CD4-positive, alpha-beta T cell treated with Interleukin-15 for 1 hour (primary cell): ENCODE measurements around the gene MGRN1.

ENCODE experiments used
- DNase-seq: peaks from one replicate; pipeline ENCODE4 v3.0.0-alpha.2; 2020

Gene MGRN1

DNA sequence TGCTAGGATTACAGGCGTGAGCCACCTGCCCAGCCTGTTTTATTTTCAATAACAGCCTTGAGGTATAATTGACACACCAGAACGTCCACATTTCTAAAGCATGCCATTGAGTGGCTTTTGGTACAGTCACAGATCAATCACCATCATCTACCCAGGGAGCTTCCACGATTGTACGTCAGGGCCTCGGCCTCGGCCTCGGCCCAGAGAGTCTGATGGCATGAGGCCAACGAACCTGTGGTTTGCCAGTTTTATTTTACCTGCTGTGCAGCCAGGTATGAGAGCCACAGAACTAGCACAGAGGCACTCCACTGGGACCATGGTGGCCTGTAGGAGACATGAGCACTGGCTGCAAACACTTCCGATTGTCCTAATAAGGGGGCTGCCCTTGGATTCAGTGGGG lies 18.3 kb upstream of the MGRN1 start:
- DNase-seq, result no peak

DNA sequence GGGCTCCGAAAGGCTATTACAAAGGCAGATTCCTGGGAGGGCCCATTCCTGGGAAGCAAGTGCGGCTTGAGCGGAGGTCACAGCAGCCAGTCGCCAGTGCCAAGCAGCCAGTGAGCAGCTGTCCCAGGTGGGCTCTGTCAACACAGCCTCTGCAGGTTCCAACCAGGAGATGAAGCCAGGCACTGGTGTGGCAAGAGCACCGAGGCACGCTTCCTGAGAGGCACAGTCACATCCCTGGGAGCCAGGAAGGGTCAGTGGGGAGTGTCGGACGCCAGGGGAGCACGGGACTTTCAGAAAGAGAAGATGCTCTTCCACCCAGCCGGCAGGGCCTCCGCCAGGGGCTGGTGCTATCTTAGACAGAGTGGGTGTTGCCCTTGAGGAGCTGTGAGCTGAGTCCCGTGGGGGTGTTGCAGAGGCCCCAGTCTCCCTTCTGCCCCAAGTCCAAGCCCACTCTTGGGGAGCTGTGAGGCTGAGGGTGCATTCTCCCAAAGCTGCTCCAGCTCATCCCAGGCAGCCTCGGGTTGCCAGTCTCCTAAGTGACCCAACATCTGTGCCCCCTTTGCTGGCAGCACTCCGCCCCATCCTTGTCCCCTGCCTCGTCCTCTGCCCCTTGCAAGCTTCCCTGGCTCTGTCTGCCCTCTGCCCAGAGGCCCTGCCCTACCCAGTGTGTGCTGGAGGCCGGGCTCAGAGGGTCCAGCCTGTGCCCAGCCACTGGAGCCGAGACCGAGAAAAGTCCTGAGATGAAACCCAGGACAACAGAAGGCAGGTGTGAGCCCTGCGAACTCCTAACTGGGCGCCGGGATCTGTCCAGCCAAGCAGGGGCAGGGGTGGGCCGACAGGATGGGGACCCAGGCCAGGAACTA lies 16.6 kb upstream of the MGRN1 start:
- no peak for DNase-seq

DNA sequence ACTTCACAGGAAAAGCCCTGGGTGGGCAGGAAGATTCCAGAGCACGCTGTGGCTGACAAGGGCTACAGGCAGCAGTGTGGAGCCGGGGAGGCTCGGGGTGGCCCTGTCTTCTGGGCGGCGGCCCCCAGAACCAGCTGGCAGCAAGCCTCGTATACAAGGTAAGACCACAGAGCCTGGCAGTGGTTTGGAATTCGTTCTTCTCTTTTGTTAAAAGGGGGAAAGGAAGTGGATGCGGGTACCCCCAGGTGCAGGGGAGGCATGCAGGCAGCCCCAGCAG lies 16.0 kb upstream of the MGRN1 start:
- no peak for DNase-seq

DNA sequence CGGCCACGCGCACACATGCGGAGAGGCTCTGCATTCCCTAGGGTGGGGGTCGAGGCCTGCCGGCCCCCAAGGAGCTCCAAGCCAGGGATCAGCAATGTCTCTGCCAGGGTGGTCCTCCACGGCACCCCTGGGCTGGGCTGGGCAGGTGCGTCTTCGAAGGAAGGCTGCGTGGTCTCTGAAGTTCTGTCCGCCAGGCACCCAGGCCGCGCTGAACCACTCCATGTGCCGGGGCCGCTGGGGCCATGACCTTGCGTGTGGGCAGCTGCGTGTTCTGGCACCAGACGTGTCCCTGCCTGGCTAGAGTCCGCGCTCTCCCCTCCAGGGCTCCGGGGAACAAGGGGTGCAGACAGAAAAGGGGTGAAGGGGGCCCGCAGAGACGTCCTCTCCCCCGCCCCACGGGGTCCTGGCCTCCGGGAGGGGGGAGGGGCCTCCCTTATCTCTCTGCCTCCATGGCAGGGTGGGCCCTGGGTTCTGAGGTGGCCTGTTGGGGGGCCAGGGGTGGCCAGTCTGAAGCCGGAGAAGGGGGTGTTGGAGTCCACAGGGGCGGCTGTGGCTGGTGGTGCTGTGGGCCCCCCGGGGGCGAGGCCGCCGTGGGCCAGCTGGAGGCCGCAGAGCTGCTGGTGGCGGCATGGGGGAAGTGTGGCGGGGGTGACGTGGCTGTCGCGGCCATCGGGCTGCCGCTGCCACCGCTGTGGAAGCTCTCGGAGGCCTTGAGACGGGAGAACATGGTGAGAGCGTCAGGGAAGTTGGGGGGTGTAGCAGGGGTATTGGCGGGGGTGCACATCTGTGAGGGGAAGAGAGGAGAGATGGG lies 15.2 kb upstream of the MGRN1 start:
- DNase-seq, result no peak

DNA sequence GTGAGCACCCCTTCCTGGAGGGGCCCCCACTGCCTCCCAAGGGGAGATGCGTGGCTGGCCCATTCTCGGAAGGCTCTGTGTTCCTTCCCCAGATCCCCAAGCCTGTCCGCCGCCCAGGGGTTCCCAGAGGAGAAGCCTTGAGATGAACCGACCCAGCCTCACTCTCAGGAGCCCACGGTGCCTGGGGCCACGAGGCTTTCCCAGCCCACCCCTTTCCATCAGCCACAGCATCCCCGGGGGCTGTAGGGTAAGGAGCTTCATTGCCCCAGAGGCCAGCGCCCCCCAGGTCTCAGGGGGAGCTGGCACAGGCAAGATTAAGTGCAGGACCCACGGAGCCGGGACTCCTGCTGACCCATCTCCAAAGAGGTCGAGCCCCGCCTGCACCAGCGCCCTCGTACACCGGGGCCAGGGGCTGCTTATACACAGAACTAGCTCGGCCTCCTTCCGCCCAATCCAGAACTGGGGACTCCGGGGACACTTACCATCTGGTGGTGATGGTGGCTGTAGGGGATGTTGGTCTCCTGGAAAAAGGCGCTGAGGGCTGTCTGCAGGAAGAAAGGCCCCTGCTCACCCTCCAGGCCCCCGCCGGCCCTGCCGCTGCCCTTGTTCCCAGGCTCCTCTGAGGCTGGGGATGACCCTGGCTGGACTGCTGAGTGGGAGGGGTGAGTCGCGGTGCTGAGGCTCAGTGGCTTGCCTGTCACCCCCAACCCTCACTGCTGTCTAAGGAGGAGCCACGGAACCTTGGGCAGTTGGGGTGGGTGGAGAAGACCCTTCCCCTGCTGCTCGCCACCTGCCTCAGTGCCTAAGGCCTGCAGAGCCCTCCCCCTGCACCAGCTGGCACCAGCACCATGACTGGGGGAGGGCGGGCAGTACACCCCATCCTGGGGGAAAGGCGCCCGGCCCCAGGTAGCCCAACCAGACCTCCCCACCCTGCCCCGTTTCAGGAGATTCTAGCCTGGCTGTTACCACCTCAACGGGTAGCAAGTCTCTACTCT lies 14.3 kb upstream of the MGRN1 start:
- DNase-seq, result no peak

DNA sequence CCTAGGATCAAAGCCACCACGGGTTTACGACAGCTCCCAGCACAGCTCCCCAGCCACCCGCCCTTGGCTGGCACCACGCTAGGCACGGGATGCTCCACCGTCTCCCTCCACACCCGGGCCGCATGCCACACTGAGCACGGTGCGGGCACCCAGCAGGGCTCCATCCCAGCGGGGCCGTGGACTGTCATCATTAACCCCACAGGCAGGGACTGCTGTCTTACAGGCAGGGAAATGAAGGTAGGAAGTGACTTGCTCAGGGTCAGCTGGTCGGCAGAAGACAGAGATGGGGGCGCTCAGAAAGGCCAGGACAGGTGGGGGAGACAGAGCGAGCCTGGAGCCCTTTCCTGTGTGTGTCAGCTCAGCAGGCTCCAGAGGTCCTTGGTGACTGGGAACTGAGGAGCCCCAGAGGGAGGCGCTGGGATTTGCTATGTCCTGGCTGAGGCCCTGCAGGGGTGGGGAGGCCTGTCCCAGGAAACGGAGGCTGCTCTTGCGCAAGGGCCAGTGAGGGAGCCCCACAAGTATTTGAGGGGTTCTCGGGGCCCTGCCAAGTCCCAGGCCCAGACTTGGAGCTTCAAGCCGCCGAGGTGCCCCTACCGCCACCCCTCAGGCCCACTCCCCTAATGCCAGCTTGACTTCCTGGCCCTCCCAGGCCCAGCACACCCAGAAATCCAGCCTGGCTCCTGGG lies 13.1 kb upstream of the MGRN1 start:
- no peak for DNase-seq

DNA sequence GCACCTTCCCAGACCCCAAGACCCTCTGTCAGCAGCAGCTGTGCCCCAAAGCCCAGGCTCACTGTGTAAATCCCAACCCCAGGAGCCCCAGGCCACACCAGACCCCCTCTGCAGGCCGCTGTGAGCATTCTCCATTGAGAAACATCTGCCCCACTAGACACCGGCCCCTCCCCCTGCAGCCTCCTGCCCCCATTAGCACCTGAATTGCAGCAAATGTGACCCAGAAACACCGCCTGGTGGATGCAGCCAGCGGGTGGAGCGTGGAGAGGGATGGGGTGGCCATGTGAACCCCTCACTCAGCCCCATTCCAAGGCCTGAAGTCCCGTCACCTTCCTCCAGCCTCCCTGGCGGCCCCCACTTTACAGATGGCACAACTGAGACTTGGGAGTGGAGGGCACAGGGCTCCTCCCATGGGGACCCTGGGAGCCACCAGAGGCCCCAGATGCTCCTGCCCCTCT lies 12.1 kb upstream of the MGRN1 start:
- no peak for DNase-seq

DNA sequence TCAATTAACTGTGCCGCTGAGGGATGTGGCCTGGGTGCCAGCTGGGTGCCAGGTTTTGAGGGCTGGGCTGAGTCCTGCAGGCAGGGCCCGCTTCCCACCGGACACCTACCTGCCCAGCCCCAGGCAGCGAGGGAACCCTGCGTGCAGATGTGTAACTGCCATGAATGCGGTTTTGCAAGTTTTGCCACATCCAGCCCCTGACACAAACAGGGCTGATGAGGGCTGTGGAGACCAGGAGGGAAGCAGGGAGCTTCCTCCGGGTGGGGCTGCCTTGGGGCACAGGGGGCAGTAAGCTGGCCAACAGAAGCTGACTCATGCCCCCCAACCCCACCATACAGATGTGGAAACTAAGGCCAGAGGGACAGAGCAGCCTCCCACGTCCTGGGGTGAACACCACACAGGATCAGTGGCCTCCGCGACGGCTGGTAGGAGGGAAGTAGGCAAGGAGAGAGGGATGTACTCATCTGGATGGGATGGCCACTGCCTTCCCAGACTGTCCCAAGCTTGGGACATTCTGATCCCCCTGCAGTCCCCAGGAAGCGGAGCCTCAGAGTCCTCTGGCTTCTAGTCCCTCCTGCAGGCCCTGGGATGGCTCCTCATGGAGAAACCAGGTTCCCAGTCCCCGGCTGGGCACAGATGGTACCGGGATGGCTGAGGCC lies 11.5 kb upstream of the MGRN1 start:
- DNase-seq, result no peak

DNA sequence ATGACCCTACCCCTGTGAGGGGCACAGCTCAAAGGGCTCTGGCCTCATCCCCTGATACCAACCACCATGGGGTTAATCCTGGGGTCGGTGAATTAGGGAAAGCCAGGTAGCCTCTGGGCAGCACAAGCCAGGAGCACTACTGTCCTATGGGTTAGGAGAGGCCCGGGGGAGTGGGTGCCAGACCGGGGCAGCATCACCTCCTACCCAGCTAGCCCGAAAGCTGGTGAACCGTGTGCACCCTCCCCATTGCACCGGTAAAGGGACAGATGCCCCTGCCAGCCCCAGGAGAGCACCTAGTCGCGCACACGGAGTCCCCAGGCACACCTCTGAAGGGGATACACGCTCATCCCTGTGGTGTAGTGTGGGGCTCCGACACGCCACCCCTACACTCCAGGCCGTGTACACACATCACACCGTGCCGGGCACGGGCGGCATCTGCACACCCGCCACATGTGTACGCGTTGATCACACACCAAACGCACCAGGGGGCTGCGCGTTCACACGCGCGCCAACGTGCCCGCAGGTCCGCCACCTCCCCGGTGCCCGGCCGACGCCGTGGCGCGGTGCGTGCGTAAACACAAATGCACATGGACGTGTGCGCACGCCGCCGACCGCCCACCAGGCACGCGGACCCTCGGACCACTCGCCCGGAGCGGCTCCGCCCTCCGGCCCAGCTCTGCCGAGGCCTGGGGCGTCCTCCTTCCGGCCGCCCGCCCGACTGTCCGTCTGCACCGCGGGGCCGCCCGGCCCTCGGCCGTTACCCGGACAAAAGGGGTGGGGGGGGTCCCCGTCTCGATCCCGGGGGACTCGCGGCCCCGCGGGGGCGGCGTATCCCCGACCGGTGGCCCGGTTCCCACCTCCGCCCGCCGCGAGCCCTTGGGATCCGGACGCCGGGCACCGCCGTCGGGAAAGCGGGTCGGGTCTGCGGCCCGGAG lies 10.7 kb upstream of the MGRN1 start:
- DNase-seq, result peak; percentile 24

DNA sequence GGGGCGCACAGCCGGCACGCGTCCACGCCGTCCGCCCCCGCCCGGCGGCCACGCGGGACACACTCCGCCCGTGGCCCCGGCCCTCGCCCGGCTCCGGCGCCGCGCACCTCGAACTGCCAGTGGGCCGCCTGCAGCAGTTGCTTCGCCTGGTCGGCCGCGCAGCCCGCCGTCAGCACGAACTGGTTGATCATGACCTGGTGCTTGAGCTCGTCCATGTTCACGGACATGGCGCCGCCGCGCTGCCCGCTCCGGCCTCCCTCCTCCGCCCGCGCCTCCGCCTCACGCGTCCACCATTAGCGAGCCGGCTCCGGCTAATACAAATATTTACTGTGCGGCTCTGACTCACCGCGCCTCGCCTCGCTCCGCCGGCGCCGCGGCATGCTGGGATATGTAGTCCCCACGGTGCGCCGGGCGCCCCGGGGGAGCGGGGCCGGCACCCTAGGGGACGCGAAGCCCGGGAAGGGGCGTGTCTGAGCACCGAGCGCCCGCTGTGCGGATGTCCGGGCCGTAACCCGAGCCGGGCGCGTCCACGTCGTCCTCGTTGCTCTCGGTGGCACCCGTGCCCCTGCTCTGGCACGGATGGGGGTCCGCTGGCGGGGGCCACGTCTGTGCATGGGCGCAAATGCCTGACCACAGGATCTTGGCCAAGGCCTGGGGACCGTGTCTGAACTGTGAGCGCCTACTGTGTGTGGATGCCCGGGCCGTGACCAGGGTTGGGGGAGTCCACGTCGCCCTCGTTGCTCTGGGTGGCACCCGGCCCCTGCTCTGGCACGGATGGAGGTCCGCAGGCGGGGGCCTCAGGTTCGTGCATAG lies 9.8 kb upstream of the MGRN1 start, which contains the start of gene UBALD1:
Gene UBALD1 (minus strand): TSS at position 318 of the 813 bp plus-strand sequence. CDS start 91 bp downstream, at position 227.
- peak; percentile 83 for DNase-seq

DNA sequence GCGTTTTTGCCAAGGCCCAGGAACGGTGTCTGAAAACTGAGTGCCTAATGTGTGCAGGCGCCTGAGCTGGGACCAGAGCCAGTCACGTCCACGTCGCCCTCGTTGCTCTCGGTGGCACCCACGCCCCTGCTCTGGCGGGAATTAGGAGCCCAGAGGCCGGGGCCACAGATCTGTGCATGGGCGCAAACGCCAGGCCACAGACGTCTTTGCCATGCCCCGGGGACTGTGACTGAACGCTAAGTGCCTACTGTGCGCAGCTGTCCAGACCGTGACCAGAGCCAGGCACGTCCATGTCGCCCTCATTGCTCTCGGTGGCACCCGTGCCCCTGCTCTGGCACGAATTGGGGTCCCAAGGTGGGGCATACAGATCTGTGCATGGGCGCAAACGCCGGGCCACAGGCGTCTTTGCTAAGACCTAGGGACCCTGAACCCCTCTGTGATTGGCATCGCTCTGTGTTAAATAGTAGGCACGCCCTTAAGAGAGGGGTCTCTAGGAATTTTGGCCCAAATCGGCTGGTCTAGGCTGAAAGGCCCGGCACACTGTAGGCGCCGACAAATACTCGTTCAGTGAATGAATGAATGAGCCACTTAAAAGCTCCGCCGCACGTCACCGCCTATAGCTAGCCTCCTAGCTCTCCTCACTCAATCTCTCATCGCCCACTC lies 9.1 kb upstream of the MGRN1 start:
- DNase-seq, result no peak

DNA sequence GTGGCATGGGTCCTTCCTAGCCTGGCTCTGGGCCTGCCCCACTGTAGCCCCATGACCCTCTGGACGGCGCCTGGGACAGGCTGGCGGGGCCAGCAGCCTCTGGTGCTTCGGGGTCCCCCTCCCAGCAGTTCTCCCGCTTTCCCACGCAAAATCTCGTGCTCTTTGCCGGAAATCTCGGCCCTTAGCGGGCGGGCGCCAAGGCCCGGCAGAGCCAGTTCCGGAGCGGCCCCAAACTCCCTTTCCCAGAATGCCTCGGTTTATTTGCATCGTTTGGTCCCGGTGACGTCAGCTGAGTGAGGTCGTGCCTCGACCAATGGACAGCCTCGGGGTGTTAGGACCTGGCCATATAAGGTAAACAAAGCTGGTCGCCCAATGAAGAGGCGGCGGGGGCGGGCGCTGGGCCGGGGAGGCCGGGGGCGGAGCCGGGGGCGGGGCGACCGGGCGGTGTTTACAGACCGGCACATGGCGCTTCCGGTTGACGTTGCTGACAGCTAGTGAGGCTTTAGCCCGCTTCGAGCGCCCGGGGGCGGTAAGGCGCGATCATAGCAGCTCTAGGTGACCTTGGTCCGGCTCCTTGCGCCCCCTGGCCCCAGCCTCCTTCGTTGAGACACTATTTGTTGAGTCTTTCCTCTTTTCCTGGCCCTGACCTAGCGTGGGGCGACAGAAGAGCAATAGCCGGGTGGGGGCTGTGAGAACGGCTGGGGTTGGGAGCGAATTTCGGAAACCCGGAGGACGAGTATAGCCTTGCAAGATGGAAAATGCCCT lies 8.4 kb upstream of the MGRN1 start:
- DNase-seq, result peak; percentile 100

DNA sequence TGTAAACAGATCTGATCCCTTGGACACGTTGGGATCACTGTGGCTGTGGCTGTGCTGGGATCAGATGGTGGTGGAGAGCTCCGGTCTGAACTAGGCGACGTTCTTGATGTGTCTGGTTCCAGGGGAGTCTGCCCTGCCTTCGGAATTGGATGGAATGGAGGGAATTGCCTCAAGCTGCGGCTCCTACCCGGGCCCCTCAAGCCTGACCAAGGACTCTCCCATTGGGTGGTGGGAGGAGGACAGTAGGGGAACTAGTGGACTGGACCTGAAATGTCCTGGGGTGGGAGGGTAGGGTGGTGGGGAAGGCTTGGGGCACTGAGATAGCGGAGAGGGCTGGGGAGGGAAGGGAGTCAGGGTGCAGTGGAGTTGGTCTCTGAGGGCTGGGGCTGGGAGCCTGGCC lies 6.7 kb upstream of the MGRN1 start:
- DNase-seq, result no peak

DNA sequence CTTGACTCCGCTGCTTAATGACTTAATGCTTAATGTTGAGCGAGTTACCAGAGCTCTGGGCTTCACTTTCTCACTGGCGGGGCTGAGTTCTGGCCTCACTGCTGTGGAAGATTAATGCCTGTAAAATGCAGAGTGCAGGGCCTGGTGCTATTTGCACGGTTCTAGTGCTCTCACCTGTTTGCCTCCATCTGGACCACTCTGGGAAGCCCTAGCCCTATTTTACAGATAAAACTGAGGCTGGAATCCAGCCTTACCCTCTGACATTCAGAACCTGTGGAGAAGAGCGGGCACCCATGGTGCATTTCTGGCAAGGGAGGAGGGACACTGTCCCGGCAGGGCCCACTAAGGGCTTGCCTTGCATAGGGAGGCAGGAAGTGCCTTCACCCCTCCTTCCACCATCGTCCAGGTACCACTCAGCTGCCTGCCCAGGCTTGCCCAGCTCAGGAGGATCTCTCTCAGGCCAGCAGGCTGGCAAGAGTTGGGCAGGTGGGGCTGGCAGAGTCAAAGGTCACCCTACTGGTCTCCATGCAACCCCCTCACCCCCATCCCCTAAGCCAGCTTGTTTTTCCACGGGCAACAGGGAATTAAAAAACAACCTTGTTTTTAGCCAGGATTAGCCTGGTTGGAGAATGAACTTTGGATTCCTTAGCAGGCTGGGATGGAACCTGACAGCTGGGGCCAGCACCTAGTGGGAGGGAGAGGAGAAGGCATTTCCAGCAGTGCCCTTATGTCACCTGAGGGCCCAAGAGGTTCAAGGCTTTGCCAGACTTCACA lies 5.8 kb upstream of the MGRN1 start:
- no peak for DNase-seq

DNA sequence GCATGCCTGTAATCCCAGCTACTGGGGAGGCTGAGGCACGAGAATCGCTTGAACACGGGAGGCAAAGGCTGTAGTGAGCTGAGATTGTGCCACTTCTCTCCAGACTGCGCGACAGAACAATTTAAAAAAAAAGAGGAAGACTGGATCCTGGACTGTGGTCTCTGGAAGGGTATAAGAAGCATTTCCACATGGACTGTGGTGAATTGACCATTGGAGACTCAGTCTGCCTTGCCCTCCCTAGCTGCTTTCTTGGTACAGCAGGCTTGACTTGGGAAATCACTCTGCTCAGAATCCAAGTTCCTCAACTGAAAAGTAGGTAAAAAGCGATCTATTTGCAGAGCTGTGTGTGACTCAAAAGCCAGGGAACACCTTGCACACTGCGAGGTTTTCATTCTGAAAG lies 1.0 kb upstream of the MGRN1 start:
- no peak for DNase-seq

DNA sequence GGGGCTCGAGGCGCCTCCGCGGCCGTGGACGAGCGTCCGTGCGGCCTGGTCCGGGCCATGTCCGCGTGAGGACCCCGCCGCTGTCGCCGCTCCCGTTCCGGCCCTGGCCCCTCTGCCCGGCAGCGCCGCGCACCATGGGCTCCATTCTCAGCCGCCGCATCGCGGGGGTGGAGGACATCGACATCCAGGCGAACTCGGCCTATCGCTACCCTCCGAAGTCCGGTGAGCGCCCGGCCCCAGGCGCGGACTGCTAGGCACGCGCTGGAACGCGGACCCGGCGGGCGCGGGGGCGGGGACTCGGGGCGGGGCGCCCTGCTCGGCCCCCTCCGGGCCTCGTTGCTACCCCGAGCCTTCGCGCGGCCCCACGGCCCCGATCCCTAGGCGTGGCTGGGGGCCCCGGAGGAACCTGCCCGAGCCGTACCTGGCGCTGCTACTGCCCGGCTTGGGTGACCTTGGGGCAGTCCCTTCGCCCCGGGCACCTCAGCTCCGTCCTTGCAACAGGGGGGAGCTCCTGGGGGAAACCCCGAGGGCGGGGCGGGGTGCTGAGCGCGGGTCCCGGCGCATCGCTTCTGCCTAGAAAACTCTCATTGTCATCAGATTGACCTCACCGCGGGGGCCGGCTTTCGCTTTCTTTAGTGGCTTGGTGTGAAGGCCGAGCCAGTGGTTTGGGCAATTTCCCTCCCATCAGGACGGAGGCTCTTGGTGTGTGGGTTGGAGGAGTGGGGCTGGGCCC lies 367 bp downstream of the MGRN1 start:
- peak; percentile 85 for DNase-seq
